Hepatocyte (in vitro differentiated cells): ENCODE data around the gene PRAMEF2.
"Not testable (repeated sequence)": the region's sequence is repeated elsewhere in the genome, so short reads cannot be mapped to it uniquely, and the experiment has no call there.

ENCODE experiments used
- CTCF ChIP-seq: fragments of 200-600 bp; sonication (generic); IDR thresholded peaks from 2 replicates; pipeline ENCODE4 v1.5.1; 2016; ENCODE audit warnings: antibody characterized with exemption, mild to moderate bottlenecking; ENCODE audit not compliant: poor library complexity
- EZH2 ChIP-seq: fragments of 200-600 bp; sonication (generic); IDR thresholded peaks from 2 replicates; pipeline ENCODE4 v1.6.1; 2016; ENCODE audit warnings: antibody characterized with exemption, mild to moderate bottlenecking, borderline replicate concordance
- EZH2phosphoT487 ChIP-seq: fragments of 200-600 bp; sonication (generic); IDR thresholded peaks from one replicate; pipeline ENCODE4 v1.6.1; 2018; ENCODE audit warnings: antibody characterized with exemption, mild to moderate bottlenecking, low read depth, moderate library complexity; ENCODE audit not compliant: unreplicated experiment, severe bottlenecking

- not testable (repeated sequence) for TF ChIP-seq CTCF, EZH2, EZH2phosphoT487
Measured at GRCh38 chr1:12898170-12898569, 41.3 kb downstream of the PRAMEF2 start, which contains the start of gene PRAMEF10.
